Right lung (tissue), 5 donors: ENCODE measurements around the gene CELSR3. TPM values are rescaled to one million over a fixed set of nuclear protein-coding genes. Genes with fewer than 3 reads are reported as not detected.

Experiments used
- DNase-seq, 2 donors: peaks; one replicate each; pipeline ENCODE4 v3.0.0-alpha.2; 2013
- polyA plus RNA-seq, 5 donors: library from polyadenylated mRNA; unstranded; fragments of 120-200 nt; gene quantifications; one replicate each; pipeline versions ENCODE4 v1.2.1 to v1.2.3, GENCODE V29; 2013; ENCODE audit warnings: inconsistent platforms in 1 of 5, low replicate concordance in 1 of 5; ENCODE audit not compliant: insufficient read length in 5 of 5, insufficient read depth in 1 of 5

Gene CELSR3
- polyA plus RNA-seq, 5 donors: 0.56 to 1.5 (median 0.99) TPM

DNA sequence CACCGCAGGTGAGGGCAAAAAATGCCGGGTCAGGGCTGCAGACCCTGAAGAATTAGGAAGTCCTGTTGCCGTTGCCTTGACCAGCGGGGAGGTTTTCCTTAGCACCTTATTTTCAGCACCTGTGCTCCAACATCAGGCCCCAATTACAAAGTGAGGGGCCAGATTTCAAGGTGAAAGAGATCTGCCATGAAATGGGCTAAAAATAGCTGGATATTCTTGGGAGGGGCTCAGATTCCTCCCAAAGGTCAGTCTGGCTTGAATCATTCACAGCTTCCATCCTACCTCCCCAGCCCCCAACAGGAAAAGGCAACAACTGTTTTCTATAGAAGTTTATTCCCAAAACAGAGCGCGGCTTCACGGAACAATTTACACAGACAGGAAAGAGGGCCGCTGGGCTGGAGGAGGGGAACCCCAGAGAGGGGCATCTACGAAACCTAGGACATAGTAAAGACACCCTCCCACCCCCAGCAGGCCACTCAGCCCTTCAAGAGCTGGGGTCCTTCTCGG lies 26.5 kb downstream of the CELSR3 start:
- DNase-seq: no peak

DNA sequence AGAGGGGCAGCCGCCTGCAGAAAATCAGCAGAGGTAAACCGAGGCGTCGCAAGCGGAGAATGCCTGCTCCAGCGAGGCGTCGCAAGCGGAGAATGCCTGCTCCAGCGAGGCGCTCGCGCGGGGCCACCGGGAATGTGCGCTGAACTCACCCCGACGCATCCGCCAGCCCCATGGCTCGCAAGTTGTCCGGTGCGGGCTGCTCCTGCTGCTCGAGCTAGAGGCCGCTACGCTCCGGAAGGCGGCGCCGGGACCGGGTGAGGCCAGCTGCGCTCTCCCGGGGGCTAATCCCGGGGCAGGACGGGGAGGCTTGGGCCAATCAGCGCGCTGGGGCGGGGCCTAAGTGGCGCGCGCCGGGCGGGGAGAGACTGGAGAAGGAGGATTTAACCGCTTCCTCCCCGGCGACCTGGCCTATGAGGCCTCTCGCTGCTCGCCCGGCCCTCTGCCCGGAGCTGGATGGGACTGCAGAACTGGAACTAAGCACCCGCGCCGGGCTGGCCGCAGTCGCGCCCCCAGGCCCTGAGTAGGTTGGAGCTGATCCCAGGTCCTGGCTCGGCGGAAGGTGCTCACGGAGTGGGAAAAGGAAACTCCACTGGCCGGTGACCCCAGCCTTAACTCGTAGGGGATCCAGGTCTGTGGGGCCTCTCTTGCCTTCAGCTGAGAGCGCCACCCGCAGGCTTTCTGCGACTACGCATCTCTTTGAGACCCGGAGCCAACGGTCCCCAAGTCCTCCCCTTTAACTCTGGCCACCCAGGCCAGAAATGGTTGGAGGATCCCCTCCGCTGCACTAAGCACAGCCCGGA lies 27.3 kb downstream of the CELSR3 start, which contains the start of gene SLC26A6:
SLC26A6 (minus strand) TSS at position 240 of the 800 bp plus-strand sequence; CDS start at position 172, 68 bp downstream.
- DNase-seq: peak; percentile 94 to 95

DNA sequence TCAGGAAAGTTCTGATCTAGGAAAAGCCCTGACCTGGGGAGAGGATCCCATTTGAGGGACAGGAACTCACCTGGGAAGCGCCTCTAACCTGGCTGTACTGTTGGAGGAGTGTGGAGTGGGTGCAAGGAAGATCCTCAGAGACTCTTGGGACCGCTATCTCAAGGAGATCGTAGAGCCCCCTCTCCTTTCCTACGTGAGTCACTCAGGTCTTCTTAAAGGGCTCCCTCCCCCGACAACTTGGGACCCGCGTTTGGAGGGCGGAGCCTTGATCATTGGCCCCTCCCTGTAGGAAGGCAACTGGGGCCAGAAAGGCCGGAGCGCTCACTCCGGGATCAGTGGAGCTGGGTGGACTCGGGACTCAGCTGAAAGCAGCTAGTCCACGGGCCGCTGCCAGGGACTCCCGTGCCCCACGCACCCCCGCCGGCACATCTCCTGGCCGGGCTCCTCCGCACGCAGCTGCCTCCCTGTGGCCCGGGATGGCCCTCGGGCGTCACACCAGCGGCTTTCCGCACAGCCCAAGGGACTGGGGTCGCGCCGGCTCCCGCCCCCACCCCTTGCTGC lies 27.9 kb downstream of the CELSR3 start:
- no peak for DNase-seq

DNA sequence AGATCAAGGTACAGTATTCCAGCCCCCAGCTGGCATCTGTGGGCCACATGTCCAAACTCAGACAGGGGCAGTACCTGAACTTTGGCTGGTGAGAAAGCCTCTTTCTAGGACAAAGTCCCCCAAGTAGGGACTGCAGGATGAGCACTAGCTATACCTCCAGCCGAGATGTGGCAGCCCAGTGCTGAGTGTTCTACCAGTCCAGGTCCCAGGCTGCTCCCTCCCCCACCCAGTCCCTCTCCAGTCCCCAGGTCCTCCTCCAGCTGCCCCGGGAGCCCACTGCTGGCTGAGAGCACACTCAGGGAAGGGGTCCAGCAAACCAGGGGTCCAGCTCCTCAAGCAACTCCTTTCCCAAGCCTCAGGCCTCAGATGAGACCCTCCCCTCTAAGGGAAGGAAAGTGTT lies 28.9 kb downstream of the CELSR3 start:
- DNase-seq: no peak

DNA sequence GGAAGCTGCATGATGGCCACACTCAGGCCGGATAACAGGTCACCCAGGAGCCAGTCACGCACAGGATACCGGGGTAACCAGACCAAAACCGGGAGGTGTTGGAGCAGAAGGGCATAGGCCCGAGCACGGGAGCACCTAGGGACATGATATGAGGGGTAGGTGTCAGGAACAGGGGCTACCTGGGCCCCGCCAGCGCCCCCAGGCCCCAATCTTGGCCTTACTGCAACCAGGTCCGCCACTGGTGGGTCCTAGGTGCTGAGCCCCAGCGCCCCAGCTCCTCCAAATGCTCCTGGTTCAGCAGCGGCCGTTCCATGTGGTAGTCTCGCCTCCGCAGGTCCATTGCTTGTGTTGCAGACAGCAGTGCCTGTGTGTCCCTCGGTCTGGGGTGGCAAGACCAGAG lies 29.4 kb downstream of the CELSR3 start:
- DNase-seq: no peak

DNA sequence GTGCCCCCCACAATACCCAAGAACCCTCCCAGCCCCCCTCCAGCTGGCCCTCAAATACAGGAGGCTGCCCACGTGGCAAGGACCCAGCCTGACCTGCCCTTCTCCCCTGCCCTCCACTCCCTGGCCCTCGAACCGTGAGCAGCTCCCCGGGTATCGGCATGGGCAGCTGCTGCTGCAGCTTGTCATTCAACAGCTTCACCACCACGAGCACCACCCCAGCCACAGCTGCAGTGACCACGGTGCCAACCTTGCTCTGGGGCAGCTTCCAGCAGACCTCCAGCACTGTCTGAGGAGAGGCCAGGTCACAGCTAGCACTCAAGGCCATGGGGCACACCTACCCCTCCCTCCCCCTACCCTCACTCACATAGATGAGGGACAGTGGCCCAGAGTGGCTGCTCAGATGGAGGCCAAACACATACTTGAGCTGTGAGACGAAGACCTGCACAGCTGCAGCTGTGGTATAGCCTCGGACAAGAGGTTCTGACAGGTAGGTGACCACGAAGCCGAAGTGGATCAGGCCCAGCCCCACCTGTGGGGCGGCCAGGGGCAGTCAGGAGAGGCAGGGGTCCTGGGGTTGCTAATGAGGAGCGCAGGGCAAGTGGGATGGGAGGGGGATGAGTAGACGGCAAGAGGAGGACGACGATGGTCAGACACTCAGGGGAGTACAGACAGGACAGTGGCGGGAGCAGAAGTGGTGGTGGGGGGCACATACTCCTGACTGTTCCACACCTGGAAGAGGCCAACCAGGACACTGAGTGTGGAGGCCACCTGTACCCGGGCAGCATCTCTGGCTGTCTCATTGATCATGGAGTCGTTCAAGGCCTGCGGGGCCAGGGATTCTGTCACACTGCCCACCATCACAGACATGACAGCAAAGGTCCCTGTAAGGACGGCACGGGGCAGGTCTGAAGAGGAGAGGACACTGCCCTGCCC lies 30.9 kb downstream of the CELSR3 start:
- no peak for DNase-seq

DNA sequence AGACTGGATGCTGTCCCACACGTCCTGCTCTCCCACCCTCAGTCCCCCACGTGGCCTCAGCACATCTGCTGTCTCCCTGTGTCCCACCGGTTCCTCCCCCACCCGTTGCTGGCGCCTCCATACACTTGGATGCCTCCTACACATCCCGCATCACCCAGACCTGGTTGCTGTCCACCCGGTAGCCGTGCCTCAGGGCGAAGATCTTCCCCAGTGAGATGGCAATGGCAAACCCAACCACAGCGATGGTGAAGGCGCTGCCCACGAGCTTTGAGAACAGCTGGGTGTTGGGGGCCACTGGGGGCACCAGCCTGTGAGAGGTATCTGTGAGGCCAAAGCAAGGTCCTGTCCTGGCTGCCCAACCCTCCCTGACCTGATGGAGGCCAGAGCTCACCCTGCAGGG lies 31.9 kb downstream of the CELSR3 start:
- no peak for DNase-seq

DNA sequence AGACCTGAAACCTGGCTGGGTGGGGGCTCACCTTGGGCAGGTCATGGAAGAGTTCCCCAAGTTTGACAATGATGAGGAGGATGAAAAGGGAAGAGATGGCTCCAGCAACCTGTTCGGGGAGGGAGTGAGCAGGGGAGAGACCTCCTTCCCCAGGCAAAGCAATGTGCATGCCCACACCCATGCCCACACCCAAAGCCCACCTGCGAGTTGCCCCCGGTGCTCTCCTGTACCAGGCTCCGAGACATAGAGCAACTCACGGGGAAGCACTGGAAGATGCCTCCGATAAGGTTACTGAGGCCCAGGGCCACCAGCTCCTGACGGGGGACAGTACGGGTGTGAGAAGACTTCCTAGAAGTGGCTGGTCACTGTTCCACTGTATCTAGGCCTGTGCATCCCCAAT lies 32.3 kb downstream of the CELSR3 start:
- DNase-seq: no peak

DNA sequence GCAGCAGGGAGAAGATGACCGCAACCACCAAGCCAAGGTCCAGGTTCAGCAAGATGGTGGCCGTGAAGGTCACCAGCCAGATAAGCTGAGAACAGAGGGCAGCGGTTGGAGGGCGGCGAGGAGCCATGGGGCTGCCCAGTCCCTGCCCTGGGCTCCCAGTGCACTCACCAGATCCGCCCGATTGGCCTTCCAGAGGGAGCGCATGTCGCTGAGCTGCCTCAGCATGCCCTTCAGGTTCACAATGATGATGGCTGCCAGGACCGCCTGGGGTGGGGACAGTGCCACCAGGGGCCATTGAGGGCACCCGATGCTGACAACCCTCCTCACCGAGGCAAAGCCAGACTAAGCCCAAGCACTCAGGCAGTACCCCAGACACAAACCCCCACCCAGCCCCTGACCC lies 32.8 kb downstream of the CELSR3 start:
- DNase-seq: no peak

DNA sequence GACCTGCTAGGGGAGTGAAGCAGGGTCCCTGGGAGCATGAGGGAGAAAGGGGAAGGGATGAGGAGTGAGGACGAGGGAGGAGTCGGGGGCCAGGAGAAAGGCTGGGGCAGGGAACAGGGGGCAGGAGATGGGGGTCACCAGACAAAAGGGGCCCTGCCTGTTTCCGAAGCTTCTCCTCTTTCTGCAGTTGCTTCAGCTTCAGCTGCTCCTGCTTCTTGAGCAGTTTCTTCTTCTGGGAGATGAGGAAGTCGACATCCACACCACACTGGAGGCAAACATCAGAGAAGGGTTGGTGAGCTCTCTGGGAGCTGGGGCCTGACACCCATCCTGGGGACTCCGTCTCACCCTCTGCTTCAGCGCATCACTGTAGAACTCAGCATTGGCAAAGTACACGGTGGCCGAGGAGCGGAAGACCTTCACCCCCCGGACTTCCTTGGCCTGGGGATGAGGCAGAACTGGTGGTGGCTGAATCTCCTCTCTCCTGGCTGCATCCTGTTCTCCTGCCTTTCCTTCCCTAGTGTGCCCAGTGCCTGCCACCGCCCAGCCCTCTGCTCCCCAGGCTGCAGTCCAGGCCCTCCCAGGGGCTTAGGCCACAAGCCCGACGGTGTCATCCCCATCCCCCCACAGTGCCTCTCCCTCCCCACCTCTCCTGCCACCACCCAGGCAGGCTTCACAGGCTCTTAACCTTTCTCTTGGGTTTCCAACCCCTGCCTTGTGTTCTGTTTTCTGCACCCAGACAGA lies 34.2 kb downstream of the CELSR3 start:
- no peak for DNase-seq

DNA sequence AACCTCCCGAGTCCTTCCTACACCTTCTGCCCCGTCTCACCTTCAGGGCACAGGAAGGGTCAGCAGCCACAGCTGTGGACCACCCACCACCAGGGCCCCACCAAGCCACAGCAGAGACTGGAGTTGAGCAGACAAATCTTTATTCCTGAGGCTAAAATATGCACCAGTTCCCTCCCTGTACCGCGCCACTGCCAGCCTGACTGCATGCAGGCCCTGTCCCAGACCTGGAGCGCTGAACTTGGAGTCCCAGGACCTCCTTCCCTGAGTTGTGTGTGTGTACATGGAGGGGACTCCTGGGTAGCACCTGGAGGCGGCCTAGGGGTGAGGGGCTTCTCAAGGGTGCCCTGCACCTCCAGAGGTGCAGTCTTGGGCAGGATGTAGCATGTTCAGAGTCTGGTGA lies 37.1 kb downstream of the CELSR3 start:
- no peak for DNase-seq

DNA sequence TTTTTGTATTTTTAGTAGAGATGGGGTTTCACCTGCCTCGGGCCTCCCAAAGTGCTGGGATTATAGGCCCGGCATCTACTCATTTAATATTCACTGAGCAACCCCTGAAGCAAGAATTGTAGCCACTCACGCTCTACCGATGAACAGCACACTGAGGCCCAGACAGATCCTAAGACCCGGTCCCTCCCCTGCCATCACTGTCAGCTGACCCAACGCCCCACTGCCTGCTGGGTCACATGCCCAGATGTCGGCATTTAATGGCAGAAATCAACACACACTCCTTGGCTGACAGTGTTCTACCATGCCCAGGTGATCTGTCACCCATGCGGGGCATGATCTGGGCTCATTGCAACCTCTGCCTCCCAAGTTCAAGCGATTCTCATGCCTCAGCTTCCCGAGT lies 37.9 kb downstream of the CELSR3 start:
- DNase-seq: no peak

DNA sequence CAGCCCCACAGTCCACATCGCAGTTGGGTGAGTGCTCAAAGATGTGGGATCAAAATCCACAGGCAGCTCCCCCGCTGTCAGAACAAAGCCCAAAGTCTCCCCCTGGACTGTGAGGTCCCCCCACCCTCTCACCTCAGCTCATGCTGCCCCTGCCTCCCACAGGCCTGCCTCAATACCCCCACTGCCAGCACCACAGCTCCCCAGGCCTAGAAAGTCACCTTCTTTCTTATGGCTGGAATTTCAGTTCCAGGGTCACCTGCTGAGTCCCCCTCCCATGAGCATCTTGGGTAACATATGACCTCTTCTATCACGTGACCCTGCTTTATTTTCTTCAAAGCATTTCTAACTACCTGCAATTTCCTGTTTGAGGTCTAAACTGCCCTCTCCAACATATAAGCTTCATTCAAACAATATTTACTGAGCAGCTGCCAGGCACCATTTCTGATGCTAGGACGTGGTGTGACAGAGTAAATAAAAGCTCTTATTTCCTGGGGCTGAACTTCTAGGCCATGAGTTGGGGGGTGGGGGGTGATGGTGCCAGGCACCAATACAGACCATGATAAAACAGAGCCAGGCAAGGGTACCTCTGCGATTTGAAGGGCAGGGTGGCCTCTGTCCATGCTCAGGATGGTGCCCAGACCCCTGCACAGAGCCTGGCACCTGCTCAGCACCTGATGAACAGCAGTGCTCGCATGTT lies 38.7 kb downstream of the CELSR3 start:
- DNase-seq: no peak

DNA sequence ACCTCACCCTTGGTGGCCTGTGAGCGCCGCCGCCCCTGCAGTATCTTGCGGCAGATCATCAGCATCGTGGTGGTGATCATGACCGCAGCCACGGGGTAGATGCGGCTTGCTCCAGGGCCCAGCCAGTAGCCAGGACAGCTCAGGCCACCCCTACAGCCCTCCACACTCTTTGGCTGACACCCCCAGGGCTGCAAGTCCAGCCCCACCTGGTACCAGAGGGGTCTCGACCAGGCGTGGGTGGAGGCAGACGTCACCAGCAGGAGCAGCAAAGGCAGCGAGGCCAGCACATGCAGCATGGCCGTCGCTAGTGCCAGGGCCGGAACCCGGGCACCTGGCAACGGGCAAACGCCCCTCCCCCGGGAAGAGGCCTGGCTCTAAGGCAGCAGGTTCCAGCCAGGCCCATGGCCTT lies 41.2 kb downstream of the CELSR3 start, which contains the start of gene TMEM89:
TMEM89 (minus strand) TSS at position 309 of the 409 bp plus-strand sequence; CDS start at position 296, 13 bp downstream.
- DNase-seq: no peak

DNA sequence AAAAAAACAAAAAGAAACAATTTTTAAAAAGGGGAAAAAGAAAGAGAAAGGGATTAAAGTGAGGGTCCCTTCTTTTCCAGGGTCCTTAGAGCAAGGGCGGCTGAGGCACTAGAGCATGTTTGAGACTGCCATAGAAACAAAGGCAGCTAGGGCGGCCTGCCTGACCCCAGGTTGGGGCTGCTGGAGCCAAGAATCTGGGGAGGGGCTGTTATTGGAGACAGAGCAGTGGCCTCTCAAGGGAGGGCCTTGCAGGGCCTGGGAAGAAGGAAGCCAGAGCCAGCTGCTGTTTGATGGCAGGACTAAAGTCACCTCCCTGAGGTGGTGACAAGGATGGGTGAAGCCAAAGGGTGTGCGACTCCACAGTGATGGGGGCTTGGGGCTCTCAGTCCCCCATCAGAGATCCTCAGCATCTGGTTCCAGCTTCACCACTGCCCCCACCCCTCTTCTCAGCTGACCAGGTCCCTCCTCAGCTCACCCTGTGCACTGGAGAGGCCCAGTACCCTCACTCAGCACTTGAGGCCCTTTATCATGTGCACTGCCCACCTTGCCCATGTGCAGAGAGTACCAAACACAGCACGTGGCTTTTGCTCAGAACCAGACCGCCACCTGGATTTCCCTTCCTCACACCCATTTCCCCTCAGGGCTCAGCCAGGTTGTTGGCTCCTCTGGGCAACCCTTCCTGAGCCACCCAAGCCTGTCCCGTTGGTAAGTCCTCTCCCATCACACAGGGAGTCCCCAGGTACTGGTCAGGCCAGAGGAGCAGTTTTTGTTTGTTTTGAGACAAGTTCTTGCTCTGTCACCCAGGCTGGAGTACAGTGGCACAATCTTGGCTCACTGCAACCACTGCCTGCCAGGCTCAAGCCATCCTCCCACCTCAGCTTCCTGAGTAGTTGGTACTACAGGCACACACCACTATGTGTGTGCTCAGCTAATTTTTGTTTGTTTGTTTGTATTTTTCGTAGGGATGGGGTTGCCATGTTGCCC lies 42.9 kb downstream of the CELSR3 start:
- no peak for DNase-seq

DNA sequence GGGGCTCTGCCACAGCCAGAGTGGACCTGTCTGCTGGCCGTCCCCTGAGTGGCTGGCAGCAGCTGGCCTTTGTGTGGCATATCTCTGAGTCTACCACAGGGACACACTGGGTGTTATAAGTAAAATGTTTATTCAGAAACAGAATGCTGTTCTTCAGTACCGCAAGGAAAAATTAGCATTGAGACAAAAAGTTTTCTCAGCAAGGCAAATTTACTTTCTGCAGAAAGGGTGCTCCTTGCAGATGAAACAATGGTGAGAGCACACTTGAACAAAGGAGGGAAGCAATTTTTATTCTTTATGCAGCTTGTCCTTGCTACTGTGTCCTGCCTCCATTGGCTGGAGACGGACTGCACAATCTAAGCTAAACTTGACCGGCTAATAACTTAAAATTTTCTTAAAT lies 45.1 kb downstream of the CELSR3 start:
- no peak for DNase-seq

DNA sequence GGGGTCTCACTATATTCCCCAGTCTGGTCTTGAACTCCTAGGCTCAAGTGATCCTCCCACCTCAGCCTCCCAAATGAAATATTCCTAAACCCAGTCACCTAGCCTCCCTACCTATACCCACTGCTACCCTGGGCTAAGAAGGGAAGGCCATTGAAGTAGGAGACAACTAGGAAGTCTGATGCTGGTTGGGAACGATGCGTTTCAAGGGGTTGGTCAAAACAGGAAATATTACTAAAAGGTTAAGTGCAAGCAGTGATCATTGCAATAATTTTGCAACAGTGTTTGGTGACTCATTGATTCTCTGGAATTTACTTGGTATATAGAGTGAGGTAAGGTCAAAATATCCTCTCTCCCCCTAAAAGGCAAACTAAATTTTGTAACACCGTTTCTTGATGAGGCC lies 48.6 kb downstream of the CELSR3 start:
- no peak for DNase-seq

DNA sequence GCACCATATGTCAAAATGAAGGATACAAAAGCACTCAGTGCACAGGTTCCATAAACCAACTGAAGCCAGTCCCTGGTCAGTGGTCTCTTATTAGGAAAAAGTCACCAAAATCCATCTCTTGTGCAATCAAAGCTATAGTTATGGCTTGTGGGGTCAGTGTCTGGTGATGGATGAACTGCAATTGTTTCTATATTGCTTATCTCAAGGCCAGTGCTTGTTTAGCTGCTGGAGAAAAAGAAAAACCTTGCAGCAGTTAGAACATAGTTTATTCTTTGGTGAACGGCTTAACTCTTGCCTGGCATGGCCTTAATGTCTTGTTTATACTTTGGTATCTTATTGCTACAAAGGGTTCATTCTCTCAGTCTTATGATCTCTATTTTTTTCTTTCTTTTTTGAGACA lies 50.4 kb downstream of the CELSR3 start:
- DNase-seq: peak; percentile 39 to 41
